GM12801 (cell line): ENCODE results near the gene BLOC1S1.

ENCODE experiments used
- CTCF ChIP-seq: IDR thresholded peaks from one replicate; pipeline ENCODE4 v1.5.1; 2011; ENCODE audit warnings: control low read depth; ENCODE audit not compliant: insufficient read length; ENCODE audit errors: extremely low read depth

Gene BLOC1S1

GRCh38 chr12:55733858-55734257 is 18.0 kb downstream of the BLOC1S1 start:
- no peak for TF ChIP-seq CTCF

DNA sequence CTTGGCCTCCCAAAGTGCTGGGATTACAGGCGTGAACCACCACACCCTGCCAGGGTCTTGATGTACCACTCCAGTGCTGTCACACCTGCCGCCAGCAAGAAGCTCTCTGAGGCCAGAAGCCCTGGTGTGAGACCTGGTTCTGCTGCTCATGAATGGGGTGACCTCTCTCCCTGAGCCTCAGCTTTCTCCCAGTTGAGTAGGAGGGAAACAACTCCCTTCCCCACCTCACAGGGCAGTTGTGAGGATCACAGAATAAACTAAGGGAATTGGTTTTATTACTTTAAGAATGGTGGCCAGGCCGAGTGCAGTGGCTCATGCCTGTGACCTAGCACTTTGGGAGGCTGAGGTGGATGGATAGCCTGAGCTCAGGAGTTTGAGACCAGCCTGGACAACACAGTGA is 18.7 kb downstream of the BLOC1S1 start:
- no peak for TF ChIP-seq CTCF

DNA sequence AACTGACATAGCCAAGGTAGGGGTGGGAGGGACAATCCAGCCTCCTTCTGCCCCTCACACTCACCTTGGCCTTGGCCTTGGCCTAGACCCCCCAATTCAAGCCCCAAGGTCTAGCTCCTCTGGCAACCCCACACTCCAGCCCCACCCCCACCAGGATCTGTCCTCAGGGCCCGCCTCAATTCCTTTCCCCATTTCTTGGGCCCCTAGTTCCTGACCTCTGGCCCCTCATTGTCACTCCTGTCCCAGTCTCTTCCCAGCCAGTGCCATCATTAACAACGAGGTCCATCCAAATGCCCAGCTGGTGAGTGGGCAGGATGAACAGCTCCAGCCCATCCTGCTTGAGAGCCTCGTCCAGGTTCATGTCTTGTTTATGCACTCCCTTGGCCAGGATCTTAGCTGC is 20.2 kb downstream of the BLOC1S1 start:
- no peak for TF ChIP-seq CTCF

GRCh38 chr12:55736780-55737580 is 21.1 kb downstream of the BLOC1S1 start:
- TF ChIP-seq CTCF, result no peak

DNA sequence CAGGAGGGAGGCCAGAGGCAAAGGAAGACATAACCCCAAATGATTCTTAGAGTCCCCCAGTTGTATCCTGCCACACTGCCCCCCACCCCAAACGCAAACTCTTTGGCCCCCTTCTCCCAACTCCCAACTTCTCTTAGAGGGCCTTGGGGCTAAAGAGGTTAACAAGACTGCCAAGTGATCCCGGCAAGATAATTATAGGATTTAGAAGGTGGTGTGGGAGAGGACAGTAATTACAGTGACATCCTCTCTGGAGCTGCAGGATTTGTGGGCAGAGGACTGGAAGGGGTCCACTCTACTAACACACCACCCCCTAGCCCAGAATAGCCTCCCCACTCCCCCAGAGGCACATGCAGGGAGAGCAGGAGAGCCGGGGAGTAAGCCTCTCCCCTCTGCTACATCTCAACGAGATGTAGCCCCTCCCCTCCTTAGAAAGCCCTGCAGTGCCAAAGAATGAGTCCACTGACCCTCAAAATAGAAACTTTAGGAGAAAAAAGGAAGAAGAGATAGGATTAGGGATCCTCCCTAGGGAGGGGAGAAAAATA is 21.8 kb downstream of the BLOC1S1 start:
- TF ChIP-seq CTCF, result no peak

DNA sequence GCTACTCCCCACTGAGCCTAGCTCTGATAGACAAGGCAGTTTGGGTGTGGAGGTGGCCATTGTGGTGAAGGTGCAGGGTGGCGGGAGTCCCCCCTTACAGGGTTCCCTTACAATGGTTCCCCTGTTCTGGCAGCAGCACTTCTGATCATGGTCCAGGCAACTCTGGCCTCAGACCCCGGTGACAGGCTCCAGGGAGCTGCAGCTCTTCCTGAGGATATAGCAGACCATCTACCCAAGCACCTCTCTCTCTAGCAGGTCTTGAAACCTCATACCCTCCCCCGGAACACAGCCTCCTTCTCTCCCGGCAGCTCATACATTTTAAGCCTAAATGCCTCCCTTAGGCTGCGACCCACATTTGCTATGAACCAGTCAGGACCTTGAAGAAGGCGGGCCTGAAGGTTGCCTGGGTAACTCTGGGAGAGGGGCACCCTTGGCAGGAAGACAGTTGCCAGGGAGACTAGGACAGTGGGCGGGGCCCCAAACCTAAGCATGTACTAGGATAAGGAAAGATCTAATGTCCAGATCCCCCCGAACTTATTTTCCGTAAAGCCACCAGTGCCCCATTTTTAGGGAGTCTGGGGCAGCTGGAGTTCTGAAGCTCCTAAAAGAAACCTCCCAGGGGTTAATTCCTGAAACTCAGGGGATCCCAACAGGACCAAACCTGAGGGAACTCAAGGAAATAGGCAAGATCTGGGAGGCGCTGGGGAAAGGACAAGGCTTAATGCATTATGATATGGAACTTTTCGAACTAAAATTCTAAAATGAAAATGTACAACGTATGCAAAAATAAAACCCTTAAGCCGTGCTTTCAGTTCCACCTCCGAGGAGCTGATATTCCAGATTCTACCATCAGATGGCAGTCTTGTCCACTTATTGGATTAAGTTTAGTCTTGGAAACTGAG is 22.5 kb downstream of the BLOC1S1 start:
- TF ChIP-seq CTCF, result no peak

DNA sequence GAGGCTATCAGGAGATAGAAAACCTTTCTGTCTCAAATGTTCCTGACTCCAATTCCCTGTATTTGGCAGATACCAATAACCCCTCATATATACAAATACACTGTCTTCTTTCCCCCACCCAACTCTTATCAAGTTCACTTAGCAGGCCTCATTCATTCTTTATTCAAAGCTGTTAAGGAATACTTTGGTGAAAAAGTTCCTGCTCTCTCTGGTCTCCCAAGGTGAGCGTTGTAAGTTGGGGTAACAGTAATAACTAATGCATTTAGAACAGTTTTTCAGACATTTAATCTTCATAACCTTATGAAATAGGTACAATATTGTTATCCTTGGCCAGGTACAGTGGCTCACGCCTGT is 23.2 kb downstream of the BLOC1S1 start:
- no peak for TF ChIP-seq CTCF
